Measurements from ENCODE around the gene SDK2.

DNA sequence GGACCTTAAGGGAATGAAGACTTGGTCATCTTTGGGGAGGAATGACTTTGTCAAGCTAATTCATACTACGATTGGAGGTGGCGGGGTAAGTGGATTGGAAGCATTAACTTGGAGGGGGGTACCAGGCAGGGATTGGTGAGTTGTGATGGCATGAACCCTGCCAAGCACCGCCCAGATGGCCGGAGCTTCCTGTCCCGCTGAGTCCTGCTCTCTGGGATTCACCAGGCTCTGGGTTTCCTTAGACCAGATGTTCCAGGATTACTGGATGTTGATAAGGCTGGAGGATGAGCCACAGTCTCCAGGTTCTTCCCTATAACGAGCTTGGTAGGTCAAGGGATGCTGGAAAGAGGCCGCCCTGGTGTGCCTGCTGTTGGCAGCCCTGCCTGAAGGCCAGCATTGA, 154.9 kb downstream of the SDK2 start:
- TF ChIP-seq, protein P1, sequence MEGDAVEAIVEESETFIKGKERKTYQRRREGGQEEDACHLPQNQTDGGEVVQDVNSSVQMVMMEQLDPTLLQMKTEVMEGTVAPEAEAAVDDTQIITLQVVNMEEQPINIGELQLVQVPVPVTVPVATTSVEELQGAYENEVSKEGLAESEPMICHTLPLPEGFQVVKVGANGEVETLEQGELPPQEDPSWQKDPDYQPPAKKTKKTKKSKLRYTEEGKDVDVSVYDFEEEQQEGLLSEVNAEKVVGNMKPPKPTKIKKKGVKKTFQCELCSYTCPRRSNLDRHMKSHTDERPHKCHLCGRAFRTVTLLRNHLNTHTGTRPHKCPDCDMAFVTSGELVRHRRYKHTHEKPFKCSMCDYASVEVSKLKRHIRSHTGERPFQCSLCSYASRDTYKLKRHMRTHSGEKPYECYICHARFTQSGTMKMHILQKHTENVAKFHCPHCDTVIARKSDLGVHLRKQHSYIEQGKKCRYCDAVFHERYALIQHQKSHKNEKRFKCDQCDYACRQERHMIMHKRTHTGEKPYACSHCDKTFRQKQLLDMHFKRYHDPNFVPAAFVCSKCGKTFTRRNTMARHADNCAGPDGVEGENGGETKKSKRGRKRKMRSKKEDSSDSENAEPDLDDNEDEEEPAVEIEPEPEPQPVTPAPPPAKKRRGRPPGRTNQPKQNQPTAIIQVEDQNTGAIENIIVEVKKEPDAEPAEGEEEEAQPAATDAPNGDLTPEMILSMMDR (IDR thresholded peaks at IDR 0.05): no peak
- no peak for TF ChIP-seq POLR2A (IDR thresholded peaks at IDR 0.05)
